Ectodermal cell (in vitro differentiated cells): ENCODE data around the gene C10orf62.
"Not testable (repeated sequence)": the region's sequence is repeated elsewhere in the genome, so short reads cannot be mapped to it uniquely, and the experiment has no call there.

Source experiments
- H3K27ac ChIP-seq: 2 replicates; pipeline ENCODE4 v1.7.0; 2013; ENCODE audit warnings: mild to moderate bottlenecking, low read depth, low read length; ENCODE audit not compliant: insufficient read depth, poor library complexity, severe bottlenecking
- H3K27me3 ChIP-seq: 2 replicates; pipeline ENCODE4 v1.7.0; 2013; ENCODE audit warnings: mild to moderate bottlenecking, low read length; ENCODE audit not compliant: insufficient read depth, control insufficient read depth, poor library complexity, severe bottlenecking
- H3K36me3 ChIP-seq: one replicate; pipeline ENCODE4 v1.7.0; 2013; ENCODE audit warnings: low read length; ENCODE audit not compliant: control insufficient read depth, insufficient read depth
- H3K4me1 ChIP-seq: one replicate; pipeline ENCODE4 v1.7.0; 2013; ENCODE audit warnings: low read length; ENCODE audit not compliant: control insufficient read depth, insufficient read depth
- H3K4me3 ChIP-seq: 2 replicates; pipeline ENCODE4 v1.7.0; 2013; ENCODE audit warnings: low read depth, low read length, control low read depth; ENCODE audit not compliant: insufficient read depth
- H3K9me3 ChIP-seq: 2 replicates; pipeline ENCODE4 v1.7.0; 2013; ENCODE audit warnings: mild to moderate bottlenecking, low read length, moderate library complexity; ENCODE audit not compliant: control insufficient read depth
- WGBS, 2 experiments: methylation state at CpG; one replicate each; pipeline ENCODE4 v1.1.7; 2013; ENCODE audit warnings: missing lambda C conversion rate in 2 of 2; 5-methylcytosine and 5-hydroxymethylcytosine counted together

Gene C10orf62

GRCh38 chr10:97627731-97628130 lies 38.2 kb downstream of the C10orf62 start:
- Histone ChIP-seq H3K4me1 (no peaks in the 10 kb centered on the region), H3K4me3 (no peak overlapping the region), H3K9me3 (no peaks in the 10 kb centered on the region), H3K36me3 (no peaks in the 10 kb centered on the region), H3K27me3 (no peaks in the 10 kb centered on the region), H3K27ac (no peak overlapping the region)
- 92 to 97% methylated on average over 4 of the region's 4 CpGs for WGBS, 2 experiments

- Histone ChIP-seq H3K36me3 (no peaks in the 10 kb centered on the region), H3K9me3 (no peaks in the 10 kb centered on the region), H3K27me3 (no peaks in the 10 kb centered on the region), H3K4me3 (no peak overlapping the region), H3K4me1 (no peaks in the 10 kb centered on the region), H3K27ac (no peak overlapping the region)
- 92 to 96% methylated on average over 3 of the region's 3 CpGs for WGBS, 2 experiments
Measured at GRCh38 chr10:97628228-97628627, 38.7 kb downstream of the C10orf62 start.

- WGBS, 2 experiments: 88 to 95% methylated on average over 5 of the region's 5 CpGs
Measured at GRCh38 chr10:97629289-97629688, 39.8 kb downstream of the C10orf62 start.

GRCh38 chr10:97631098-97631497 lies 41.6 kb downstream of the C10orf62 start:
- Histone ChIP-seq H3K36me3 (no peaks in the 10 kb centered on the region), H3K27ac (no peak overlapping the region), H3K27me3 (no peaks in the 10 kb centered on the region), H3K9me3 (no peaks in the 10 kb centered on the region), H3K4me1 (no peaks in the 10 kb centered on the region), H3K4me3 (no peak overlapping the region)

More at GRCh38 chr10:97629289-97629688, 39.8 kb downstream of the C10orf62 start:
- no peaks in the 10 kb centered on the region for H3K4me1 ChIP-seq
- H3K4me3 ChIP-seq: no peak overlapping the region
- H3K36me3 ChIP-seq: no peaks in the 10 kb centered on the region
- no peaks in the 10 kb centered on the region for H3K27me3 ChIP-seq
- H3K9me3 ChIP-seq: no peaks in the 10 kb centered on the region
- no peak overlapping the region for H3K27ac ChIP-seq

GRCh38 chr10:97632949-97633884 lies 43.7 kb downstream of the C10orf62 start, which contains the start of gene MORN4:
Gene MORN4 (minus strand): TSS chr10:97633500. CDS start chr10:97619653, 13,847 bp downstream.
- H3K36me3 ChIP-seq: no peaks in the 10 kb centered on the region
- 8 to 9% methylated on average over 62 of the region's 62 CpGs for WGBS, 2 experiments
- peak within 1 kb of the TSS; percentile 18 for H3K27ac ChIP-seq

GRCh38 chr10:97633921-97634320 lies 44.4 kb downstream of the C10orf62 start:
- Histone ChIP-seq H3K4me3 (peak overlapping the region; percentile 63), H3K36me3 (no peaks in the 10 kb centered on the region), H3K27ac (no peak overlapping the region), H3K9me3 (no peaks in the 10 kb centered on the region), H3K4me1 (no peaks in the 10 kb centered on the region), H3K27me3 (no peaks in the 10 kb centered on the region)
- 86 to 90% methylated on average over 8 of the region's 8 CpGs for WGBS, 2 experiments

More at GRCh38 chr10:97632949-97633884, 43.7 kb downstream of the C10orf62 start, which contains the start of gene MORN4:
- H3K4me1 ChIP-seq: no peaks in the 10 kb centered on the region
- H3K4me3 ChIP-seq: peak within 1 kb of the TSS; percentile 63
- no peaks in the 10 kb centered on the region for H3K27me3 ChIP-seq
- no peaks in the 10 kb centered on the region for H3K9me3 ChIP-seq

- Histone ChIP-seq H3K27me3 (no peaks in the 10 kb centered on the region), H3K36me3 (no peaks in the 10 kb centered on the region), H3K4me1 (no peaks in the 10 kb centered on the region), H3K4me3 (no peak overlapping the region), H3K27ac (no peak overlapping the region), H3K9me3 (no peaks in the 10 kb centered on the region)
- WGBS, 2 experiments: no CpG with 5 or more reads among the region's 1 CpG
Measured at GRCh38 chr10:97635577-97635976, 46.1 kb downstream of the C10orf62 start.

GRCh38 chr10:97639090-97639489 lies 49.6 kb downstream of the C10orf62 start:
- not testable (repeated sequence) for H3K36me3 ChIP-seq, H3K4me1 ChIP-seq, H3K4me3 ChIP-seq, H3K27ac ChIP-seq, H3K27me3 ChIP-seq, H3K9me3 ChIP-seq
- WGBS, 2 experiments: 79 to 97% methylated on average over 3 of the region's 3 CpGs

GRCh38 chr10:97640174-97640867 lies 50.8 kb downstream of the C10orf62 start, which contains the start of gene PI4K2A:
Gene PI4K2A (plus strand): TSS chr10:97640671. CDS start chr10:97640743, 72 bp downstream.
- Histone ChIP-seq H3K27ac (peak within 1 kb of the TSS; percentile 71), H3K9me3 (no peaks in the 10 kb centered on the region), H3K27me3 (no peaks in the 10 kb centered on the region), H3K4me3 (peak within 1 kb of the TSS; percentile 62), H3K36me3 (peaks cover 9% of the 10 kb centered on the region), H3K4me1 (peaks cover 6% of the 10 kb centered on the region)
- 2% methylated on average over 54 of the region's 54 CpGs for WGBS, 2 experiments
